GM12878 (cell line): ENCODE results near the gene SHISA9. TPM values are rescaled to one million over a fixed set of nuclear protein-coding genes. Genes with fewer than 3 reads are reported as not detected.

Experiments
- ATAC-seq: fragments of 200-7000 bp; cut with Tn5 transposase; 3 replicates; pipeline ENCODE4 v1.9.1; 2020; ENCODE audit warnings: mild to moderate bottlenecking, moderate library complexity
- BruUV-seq: library from RNA; stranded (reverse); fragments of 400-500 nt; replicated peaks from 2 replicates; lab custom pipeline; 2021; lab: Mats Ljungman, UMichigan
- CTCF ChIA-PET: fragments of 300-600 bp; sonication (Branson Sonifier 250); formaldehyde crosslinking; extraction: SDS; loops from one replicate; lab custom pipeline; 2021; ENCODE audit warnings: inconsistent platforms; lab: Yijun Ruan, JAX
- POLR2A ChIA-PET: fragments of 350-600 bp; formaldehyde crosslinking; extraction: SDS; loops from one replicate; lab custom pipeline; 2021; ENCODE audit warnings: inconsistent platforms; lab: Charles Lee
- RAD21 ChIA-PET: fragments of 300-600 bp; sonication (Branson Sonifier 250); formaldehyde crosslinking; loops from one replicate; lab custom pipeline; 2023; ENCODE audit warnings: antibody characterized with exemption; ENCODE audit not compliant: unreplicated experiment; lab: Charles Lee
- SMC1A ChIA-PET: fragments of 300-600 bp; sonication (Branson Sonifier 250); formaldehyde crosslinking; loops from one replicate; lab custom pipeline; 2023; ENCODE audit not compliant: unreplicated experiment, uncharacterized antibody; lab: Charles Lee
- DNase-seq: peaks from one replicate; pipeline ENCODE4 v3.0.0-alpha.2; 2011; ENCODE audit warnings: low read depth, low spot score
- FAIRE-seq: peaks from 3 replicates; lab custom pipeline; 2011; peaks lifted over from hg19 to GRCh38; lab: Jason Lieb, UNC
- H2AFZ ChIP-seq: 2 replicates; pipeline ENCODE4 v1.6.0; 2011; ENCODE audit warnings: low read depth, low read length, control low read depth; ENCODE audit not compliant: control insufficient read depth
- H3K27ac ChIP-seq: 2 replicates; pipeline ENCODE4 v1.5.1; 2011; ENCODE audit warnings: control low read depth; ENCODE audit not compliant: control insufficient read depth, insufficient read depth
- H3K27me3 ChIP-seq, 2 experiments: replicated peaks in 1 of 2; 2 replicates each; pipeline versions ENCODE4 v1.6.0 to v1.6.1; 2011; ENCODE audit warnings: low read length in 1 of 2; ENCODE audit not compliant: control insufficient read depth in 2 of 2, insufficient read depth in 2 of 2
- H3K36me3 ChIP-seq, 2 experiments: 2 replicates each; pipeline ENCODE4 v1.5.1; 2011; ENCODE audit warnings: low read length in 1 of 2; ENCODE audit not compliant: control insufficient read depth in 2 of 2, insufficient read depth in 2 of 2
- H3K4me1 ChIP-seq: 2 replicates; pipeline ENCODE4 v1.6.1; 2011; ENCODE audit warnings: mild to moderate bottlenecking, low read length, moderate library complexity, mixed read lengths; ENCODE audit not compliant: control insufficient read depth, insufficient read depth
- H3K4me2 ChIP-seq: 2 replicates; pipeline ENCODE4 v1.6.0; 2011; ENCODE audit warnings: control low read depth; ENCODE audit not compliant: control insufficient read depth, insufficient read depth
- H3K4me3 ChIP-seq: fragments of 200-600 bp; sonication (generic); 2 replicates; pipeline ENCODE4 v1.5.1; 2016
- H3K79me2 ChIP-seq: 2 replicates; pipeline ENCODE4 v1.6.0; 2011; ENCODE audit warnings: low read length; ENCODE audit not compliant: control insufficient read depth, insufficient read depth
- H3K9ac ChIP-seq: 2 replicates; pipeline ENCODE4 v1.8.0; 2011; ENCODE audit warnings: low read length, control low read depth, mixed read lengths; ENCODE audit not compliant: control insufficient read depth, insufficient read depth
- H3K9me3 ChIP-seq: replicated peaks from 3 replicates; pipeline ENCODE4 v1.5.1; 2011; ENCODE audit warnings: mild to moderate bottlenecking, low read length; ENCODE audit not compliant: control insufficient read depth, insufficient read depth
- H4K20me1 ChIP-seq: 2 replicates; pipeline ENCODE4 v1.6.0; 2011; ENCODE audit not compliant: control insufficient read depth, insufficient read depth
- BCL11A ChIP-seq: IDR thresholded peaks from 2 replicates; pipeline ENCODE4 v1.6.1; 2011; ENCODE audit warnings: low read depth, low read length
- DPF2 ChIP-seq: fragments of 450-650 bp; IDR thresholded peaks from 2 replicates; pipeline ENCODE4 v1.6.1; 2017; ENCODE audit warnings: mild to moderate bottlenecking
- EED ChIP-seq: sonication (generic); IDR thresholded peaks from 2 replicates; pipeline ENCODE4 v1.6.1; 2016; ENCODE audit warnings: antibody characterized with exemption, low read depth
- MLLT1 ChIP-seq: fragments of 450-650 bp; IDR thresholded peaks from 2 replicates; pipeline ENCODE4 v1.6.1; 2016; ENCODE audit warnings: mild to moderate bottlenecking
- MXI1 ChIP-seq: fragments of 150-350 bp; IDR thresholded peaks from 2 replicates; pipeline ENCODE4 v1.6.1; 2011; ENCODE audit warnings: low read depth, mild to moderate bottlenecking, inconsistent platforms, low read length, improper control_type of control experiment
- NBN ChIP-seq: fragments of 450-650 bp; IDR thresholded peaks from 2 replicates; pipeline ENCODE4 v1.6.1; 2016
- NFYB ChIP-seq: IDR thresholded peaks from 2 replicates; pipeline ENCODE4 v1.6.1; 2011; ENCODE audit warnings: low read depth, mild to moderate bottlenecking, low read length, improper control_type of control experiment, moderate library complexity; ENCODE audit not compliant: insufficient read depth
- NKRF ChIP-seq: fragments of 450-650 bp; conservative IDR thresholded peaks from 2 replicates; pipeline ENCODE4 v1.6.1; 2017; ENCODE audit warnings: mild to moderate bottlenecking, moderate library complexity
- SMAD5 ChIP-seq: IDR thresholded peaks from 2 replicates; pipeline ENCODE4 v1.6.1; 2016; ENCODE audit warnings: antibody characterized with exemption, low read depth
- SPI1 ChIP-seq: IDR thresholded peaks from 2 replicates; pipeline ENCODE4 v1.6.1; 2011; ENCODE audit warnings: low read depth, mild to moderate bottlenecking, low read length, moderate library complexity, borderline replicate concordance; ENCODE audit not compliant: insufficient read depth
- YBX1 ChIP-seq: fragments of 450-650 bp; IDR thresholded peaks from 2 replicates; pipeline ENCODE4 v1.6.1; 2016; ENCODE audit warnings: antibody characterized with exemption
- ZBED1 ChIP-seq: IDR thresholded peaks from 2 replicates; pipeline ENCODE4 v1.6.1; 2016; ENCODE audit warnings: borderline replicate concordance
- WGBS: methylation state at CpG from one replicate; pipeline ENCODE4 v1.1.6; 2016; ENCODE audit warnings: low lambda C conversion rate; ENCODE audit not compliant: insufficient replicate concordance, insufficient coverage; ENCODE audit errors: missing lambda C conversion rate; 5-methylcytosine and 5-hydroxymethylcytosine counted together
- in situ Hi-C: fragments of 300-500 bp; cut with MboI; formaldehyde crosslinking; loops from 9 replicates; pipeline ENCODE4 v1.14.3; 2018; ENCODE audit warnings: mixed read lengths
- intact Hi-C: fragments of 100-400 bp; cut with micrococcal nuclease; formaldehyde crosslinking; loops from one replicate; pipeline ENCODE4 v1.14.2; 2022; ENCODE audit not compliant: unreplicated experiment
- polyA plus RNA-seq, 11 experiments: library from polyadenylated mRNA; depleted of rRNA in 4 of 11; unstranded in 6 of 11; stranded (reverse) in 5 of 11; fragments of >200 nt; fragmentation: Nextera tagmentation in 4 of 11; fragmentation: Illumina TruSeq in 1 of 11; extraction: Ambion mirVana in 4 of 11; extraction: Trizol in 1 of 11; gene quantifications; 1 replicate in 1 of 11; 2 replicates in 10 of 11; pipeline versions ENCODE4 v1.2.1 to v1.2.3, GENCODE V29; 2011 to 2016; ENCODE audit warnings: inconsistent platforms in 2 of 11, missing spikeins in 2 of 11, low read depth in 1 of 11
- total RNA-seq, 4 experiments: library from RNA; depleted of rRNA in 3 of 4; stranded (reverse); fragments of >200 nt in 3 of 4; fragmentation: Illumina TruSeq in 1 of 4; extraction: Trizol in 1 of 4; gene quantifications; 2 replicates each; pipeline versions ENCODE4 v1.2.1 to v1.2.3, GENCODE V29; 2013 to 2021
- TF ChIP-seq, protein P1 (sequence below): fragments of 450-650 bp; IDR thresholded peaks from 2 replicates; pipeline ENCODE4 v1.6.1; 2017; ENCODE audit warnings: borderline replicate concordance

Gene SHISA9
- total and polyA plus RNA-seq, 10 of the 15 experiments (the other 5 are each of a cell fraction or from before 2014, with no cell fraction given) = 0.03 to 25.5 (median 0.07) TPM

GRCh38 chr16:13113741-13114140 lies 212.3 kb downstream of the SHISA9 start:
- TF ChIP-seq SPI1 (no peak), DPF2 (no peak), NBN (no peak), EED (no peak), YBX1 (no peak), ZBED1 (no peak), BCL11A (no peak), MXI1 (no peak), NFYB (no peak), SMAD5 (no peak), MLLT1 (no peak), NKRF (no peak)
- TF ChIP-seq, protein P1, sequence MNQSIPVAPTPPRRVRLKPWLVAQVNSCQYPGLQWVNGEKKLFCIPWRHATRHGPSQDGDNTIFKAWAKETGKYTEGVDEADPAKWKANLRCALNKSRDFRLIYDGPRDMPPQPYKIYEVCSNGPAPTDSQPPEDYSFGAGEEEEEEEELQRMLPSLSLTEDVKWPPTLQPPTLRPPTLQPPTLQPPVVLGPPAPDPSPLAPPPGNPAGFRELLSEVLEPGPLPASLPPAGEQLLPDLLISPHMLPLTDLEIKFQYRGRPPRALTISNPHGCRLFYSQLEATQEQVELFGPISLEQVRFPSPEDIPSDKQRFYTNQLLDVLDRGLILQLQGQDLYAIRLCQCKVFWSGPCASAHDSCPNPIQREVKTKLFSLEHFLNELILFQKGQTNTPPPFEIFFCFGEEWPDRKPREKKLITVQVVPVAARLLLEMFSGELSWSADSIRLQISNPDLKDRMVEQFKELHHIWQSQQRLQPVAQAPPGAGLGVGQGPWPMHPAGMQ = no peak
- POLR2A ChIA-PET = no interaction called here
- H3K36me3 ChIP-seq = no peaks in the 10 kb centered on the region
- DNase-seq (no peak), ATAC-seq (no peak), FAIRE-seq (no peak)
- no peak overlapping the region for H3K9ac ChIP-seq
- no peak overlapping the region for H3K27ac ChIP-seq
- H4K20me1 ChIP-seq = no peaks in the 10 kb centered on the region
- no peaks in the 10 kb centered on the region for H3K79me2 ChIP-seq
- SMC1A ChIA-PET = interaction anchor here (1.4 to 5.3 kb wide), 5 partner anchors 13 to 653 kb away, joined by 3 to 33 read pairs (median 16); no protein-coding TSS in a partner anchor
- 15% methylated on average over 3 of the region's 3 CpGs for whole genome bisulfite sequencing
- in situ Hi-C loops = no loop called here
- CTCF ChIA-PET = interaction anchor here (0.9 kb wide), 1 partner anchor 114 kb away, joined by 3 read pairs; no protein-coding TSS in a partner anchor
- no peak overlapping the region for H3K4me3 ChIP-seq
- intact Hi-C loops = no loop called here
- no peaks in the 10 kb centered on the region for H3K9me3 ChIP-seq
- no peaks in the 10 kb centered on the region for H3K4me1 ChIP-seq
- H3K4me2 ChIP-seq = no peak overlapping the region
- H2AFZ ChIP-seq = no peak overlapping the region
- RAD21 ChIA-PET = no interaction called here
- H3K27me3 ChIP-seq = no peaks in the 10 kb centered on the region
- BruUV-seq = no TSS peak
